ENCODE measurements around the gene PON1. TPM values are rescaled to one million over a fixed set of nuclear protein-coding genes. Genes with fewer than 3 reads are reported as not detected.

The PON1 gene
- total and polyA plus RNA-seq, 4 donors = 0.59 to 1.2 (median 0.84) TPM

DNA sequence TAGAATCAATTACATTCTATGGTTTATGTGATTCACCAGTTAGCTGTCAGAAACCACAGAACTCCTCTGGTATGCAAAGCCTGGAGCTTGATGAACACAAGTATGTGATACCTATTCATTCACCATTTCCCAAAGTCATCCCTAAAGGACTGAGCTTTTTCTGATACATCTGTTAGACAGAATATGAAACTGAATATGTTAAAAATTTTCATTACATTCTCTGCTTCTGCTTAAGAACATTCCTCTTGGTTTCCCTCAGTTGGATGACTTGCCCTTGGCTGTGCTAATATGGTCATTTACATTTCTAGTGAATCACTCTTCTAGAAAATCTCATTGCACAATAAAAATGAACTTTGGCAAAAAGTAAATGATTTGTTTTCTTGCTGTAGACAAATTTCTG is 10.8 kb upstream of the PON1 start:
- Histone ChIP-seq H3K9me3 (ENCODE audit: control insufficient read depth, insufficient read depth, low read length) (peaks cover 2% of the 10 kb centered on the region), H3K27me3 (ENCODE audit: control insufficient read depth, insufficient read depth, low read length) (no peaks in the 10 kb centered on the region), H3K4me1 (ENCODE audit: control insufficient read depth, insufficient read depth, low read length) (no peaks in the 10 kb centered on the region), H3K4me3 (ENCODE audit: low read depth, low read length) (no peak overlapping the region), H3K36me3 (ENCODE audit: control insufficient read depth, insufficient read depth, low read length) (no peaks in the 10 kb centered on the region), H3K27ac (ENCODE audit: low read depth, low read length) (no peak overlapping the region)
- no peak for DNase-seq (ENCODE audit: low read depth in 4 of 6, low spot score in 6 of 6)

DNA sequence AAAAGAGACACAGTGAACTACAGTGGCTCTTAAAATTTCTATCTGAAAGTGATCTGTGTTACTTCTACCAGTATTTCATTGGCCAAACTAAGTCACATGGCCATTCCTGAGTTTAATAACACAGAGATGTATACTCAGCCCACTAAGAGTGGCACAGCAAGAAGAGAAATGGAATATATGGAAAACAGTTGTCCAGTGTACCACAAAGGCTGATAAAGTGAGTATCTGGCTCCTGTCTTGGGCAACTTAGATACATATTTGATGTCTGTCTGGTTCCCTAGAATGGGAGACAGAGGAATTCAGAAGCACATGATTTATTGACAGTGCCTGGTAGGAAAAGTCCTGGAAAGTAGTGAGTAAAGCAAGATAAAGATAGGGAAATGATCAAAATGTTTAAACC is 10.1 kb upstream of the PON1 start:
- no peak for DNase-seq (ENCODE audit: low read depth in 4 of 6, low spot score in 6 of 6)

DNA sequence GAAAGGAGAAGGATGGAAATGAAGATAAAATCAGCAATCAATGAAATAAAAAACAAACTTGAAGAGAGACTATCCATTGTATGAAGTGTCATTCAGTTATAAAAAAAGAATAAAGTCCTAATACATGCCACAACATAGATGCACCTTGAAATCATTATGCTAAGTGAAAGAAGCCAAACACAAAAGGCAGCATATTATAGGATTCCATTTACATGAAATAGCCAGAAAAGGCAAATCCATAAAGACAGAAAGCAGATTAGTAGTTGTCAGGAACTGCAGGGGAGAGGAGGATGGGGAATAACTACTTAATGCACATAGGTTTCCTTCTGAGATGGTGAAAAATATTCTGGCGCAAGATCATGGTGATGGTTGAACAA is 6.6 kb upstream of the PON1 start:
- Histone ChIP-seq H3K27me3 (ENCODE audit: control insufficient read depth, insufficient read depth, low read length) (no peaks in the 10 kb centered on the region), H3K36me3 (ENCODE audit: control insufficient read depth, insufficient read depth, low read length) (no peaks in the 10 kb centered on the region), H3K27ac (ENCODE audit: low read depth, low read length) (no peak overlapping the region), H3K4me1 (ENCODE audit: control insufficient read depth, insufficient read depth, low read length) (no peaks in the 10 kb centered on the region), H3K4me3 (ENCODE audit: low read depth, low read length) (no peak overlapping the region), H3K9me3 (ENCODE audit: control insufficient read depth, insufficient read depth, low read length) (peaks cover 2% of the 10 kb centered on the region)
- no CpG with 5 or more reads among the region's 1 CpG for WGBS (ENCODE audit: insufficient coverage)
- DNase-seq (ENCODE audit: low read depth in 4 of 6, low spot score in 6 of 6) = no peak

More for the DNA sequence above, 10.1 kb upstream of the PON1 start:
- Histone ChIP-seq H3K27ac (ENCODE audit: low read depth, low read length) (no peak overlapping the region), H3K27me3 (ENCODE audit: control insufficient read depth, insufficient read depth, low read length) (no peaks in the 10 kb centered on the region), H3K4me1 (ENCODE audit: control insufficient read depth, insufficient read depth, low read length) (no peaks in the 10 kb centered on the region), H3K36me3 (ENCODE audit: control insufficient read depth, insufficient read depth, low read length) (no peaks in the 10 kb centered on the region), H3K9me3 (ENCODE audit: control insufficient read depth, insufficient read depth, low read length) (peaks cover 2% of the 10 kb centered on the region), H3K4me3 (ENCODE audit: low read depth, low read length) (no peak overlapping the region)

DNA sequence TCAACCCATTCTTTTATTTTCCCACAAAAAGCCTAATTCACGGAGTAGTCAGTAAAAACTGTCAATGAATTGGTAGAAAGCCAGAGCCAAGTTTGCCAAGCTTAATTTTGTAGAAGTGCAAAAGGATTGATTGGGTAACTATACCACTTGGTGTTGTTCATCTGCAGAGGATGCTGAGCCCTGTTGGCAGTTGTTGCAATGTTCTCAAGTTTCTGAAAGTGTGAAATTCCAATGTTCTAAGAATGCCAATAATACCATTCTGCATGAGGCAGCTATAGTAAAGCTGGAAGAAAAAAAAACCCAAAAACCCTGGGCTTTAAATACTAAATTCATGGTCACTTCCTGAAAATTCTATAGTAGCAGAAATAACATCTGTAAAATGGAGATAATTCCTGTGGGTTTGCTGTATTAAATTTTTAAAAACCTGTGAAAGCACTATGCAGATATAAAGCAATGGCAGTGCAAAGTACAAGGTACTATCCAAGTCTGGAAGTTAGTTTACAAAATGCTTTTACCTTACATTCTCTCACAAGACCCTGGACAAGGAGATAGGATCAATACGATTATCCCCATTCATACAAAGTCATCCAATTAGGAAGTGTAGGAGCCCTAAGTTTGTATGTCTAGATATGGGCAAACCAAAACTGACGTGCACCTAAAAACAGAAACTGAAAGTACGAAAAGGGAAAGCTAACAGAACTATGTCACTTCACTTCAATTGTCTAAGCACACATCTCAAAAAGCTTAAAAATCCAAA is 6.0 kb upstream of the PON1 start:
- Histone ChIP-seq H3K27me3 (ENCODE audit: control insufficient read depth, insufficient read depth, low read length) (no peaks in the 10 kb centered on the region), H3K27ac (ENCODE audit: low read depth, low read length) (no peak overlapping the region), H3K36me3 (ENCODE audit: control insufficient read depth, insufficient read depth, low read length) (no peaks in the 10 kb centered on the region), H3K4me1 (ENCODE audit: control insufficient read depth, insufficient read depth, low read length) (no peaks in the 10 kb centered on the region), H3K9me3 (ENCODE audit: control insufficient read depth, insufficient read depth, low read length) (peaks cover 2% of the 10 kb centered on the region), H3K4me3 (ENCODE audit: low read depth, low read length) (no peak overlapping the region)
- peak in 1 of 6 donors; percentile 35 for DNase-seq (ENCODE audit: low read depth in 4 of 6, low spot score in 6 of 6)
- 80% methylated on average over 1 of the region's 4 CpGs for WGBS (ENCODE audit: insufficient coverage)

DNA sequence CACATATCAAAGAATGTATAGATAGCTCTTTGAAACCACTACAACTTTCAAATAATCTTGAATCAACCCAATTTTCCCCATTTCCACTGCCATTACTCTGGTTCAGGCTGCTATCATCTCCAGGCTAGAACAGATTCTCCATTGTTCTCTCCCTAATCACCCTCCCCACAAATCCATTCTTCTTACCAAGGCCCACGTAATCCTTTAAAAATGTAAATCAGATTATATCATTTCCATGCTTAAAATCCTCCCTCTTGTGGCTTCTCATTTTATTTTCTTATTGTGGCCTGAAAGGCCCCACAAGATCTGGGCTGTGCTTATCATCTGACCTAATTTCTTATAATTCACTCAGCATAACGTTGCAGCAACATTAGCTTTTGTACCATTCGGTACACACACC is 3.0 kb upstream of the PON1 start:
- H3K27ac ChIP-seq (ENCODE audit: low read depth, low read length) = no peak overlapping the region
- H3K36me3 ChIP-seq (ENCODE audit: control insufficient read depth, insufficient read depth, low read length) = no peaks in the 10 kb centered on the region
- no peaks in the 10 kb centered on the region for H3K9me3 ChIP-seq (ENCODE audit: control insufficient read depth, insufficient read depth, low read length)
- peaks cover 2% of the 10 kb centered on the region for H3K27me3 ChIP-seq (ENCODE audit: control insufficient read depth, insufficient read depth, low read length)
- H3K4me3 ChIP-seq (ENCODE audit: low read depth, low read length) = no peak overlapping the region
- WGBS (ENCODE audit: insufficient coverage) = 80% methylated on average over 3 of the region's 3 CpGs
- H3K4me1 ChIP-seq (ENCODE audit: control insufficient read depth, insufficient read depth, low read length) = no peaks in the 10 kb centered on the region
- no peak for DNase-seq (ENCODE audit: low read depth in 4 of 6, low spot score in 6 of 6)

DNA sequence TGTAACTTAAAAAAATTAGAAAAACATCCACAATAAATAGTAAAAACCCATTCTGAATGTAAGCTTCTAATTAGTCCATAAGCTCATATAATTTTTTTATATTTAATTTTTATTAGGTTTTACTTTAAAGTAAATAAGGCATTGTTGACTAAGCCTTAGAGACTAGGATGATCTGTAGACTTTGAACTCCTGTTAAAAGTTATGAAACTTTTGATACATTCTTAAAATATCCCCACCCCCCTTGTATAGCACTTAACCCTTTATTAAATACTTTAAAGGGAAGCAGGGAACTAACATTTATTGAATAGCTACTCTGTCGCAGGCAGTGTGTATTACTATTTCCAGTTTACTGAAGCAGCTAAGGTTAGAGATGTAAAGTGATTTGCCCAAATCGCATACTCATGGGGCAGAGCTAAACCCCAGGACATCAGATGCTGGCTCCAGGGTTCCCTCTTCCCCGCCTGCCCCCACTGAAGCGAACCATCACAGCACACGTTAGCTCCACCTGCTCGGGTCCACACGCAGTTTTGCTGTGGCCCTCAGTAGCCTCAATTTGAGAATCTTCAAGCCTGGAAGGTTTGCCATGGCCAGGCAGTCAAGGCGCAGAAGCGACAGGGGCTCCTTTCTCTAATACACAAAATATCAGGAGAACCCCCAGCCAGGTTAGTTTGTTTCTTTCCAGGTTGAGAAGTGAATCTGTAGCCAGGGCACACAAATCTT is 762 bp downstream of the PON1 start:
- no peaks in the 10 kb centered on the region for H3K9me3 ChIP-seq (ENCODE audit: control insufficient read depth, insufficient read depth, low read length)
- peaks cover 2% of the 10 kb centered on the region for H3K27me3 ChIP-seq (ENCODE audit: control insufficient read depth, insufficient read depth, low read length)
- H3K36me3 ChIP-seq (ENCODE audit: control insufficient read depth, insufficient read depth, low read length) = no peaks in the 10 kb centered on the region
- H3K4me1 ChIP-seq (ENCODE audit: control insufficient read depth, insufficient read depth, low read length) = no peaks in the 10 kb centered on the region
- no peak for DNase-seq (ENCODE audit: low read depth in 4 of 6, low spot score in 6 of 6)
- H3K4me3 ChIP-seq (ENCODE audit: low read depth, low read length) = no peak overlapping the region
- WGBS (ENCODE audit: insufficient coverage) = 79% methylated on average over 8 of the region's 9 CpGs
- no peak overlapping the region for H3K27ac ChIP-seq (ENCODE audit: low read depth, low read length)

DNA sequence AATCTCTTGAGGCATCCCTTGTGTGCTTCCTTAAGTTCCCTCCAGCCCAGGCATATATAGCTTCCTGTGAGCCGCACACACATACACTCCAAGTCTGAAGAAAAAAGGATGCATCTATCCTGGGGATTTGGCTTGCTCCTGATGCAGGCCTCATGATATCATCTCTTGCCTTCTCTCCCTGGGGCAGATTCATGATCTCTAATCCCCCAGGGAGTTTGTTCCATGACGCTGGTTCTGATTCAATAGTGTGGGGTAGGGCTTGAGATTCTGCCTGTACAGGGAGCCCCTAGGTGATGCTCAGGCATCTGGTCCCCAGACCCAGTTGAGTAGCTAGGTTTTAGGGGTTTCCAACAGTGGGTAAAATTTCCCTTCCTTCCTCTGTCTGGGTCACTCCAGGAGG is 1.5 kb downstream of the PON1 start:
- H3K27me3 ChIP-seq (ENCODE audit: control insufficient read depth, insufficient read depth, low read length) = peaks cover 2% of the 10 kb centered on the region
- no peak for DNase-seq (ENCODE audit: low read depth in 4 of 6, low spot score in 6 of 6)
- H3K36me3 ChIP-seq (ENCODE audit: control insufficient read depth, insufficient read depth, low read length) = no peaks in the 10 kb centered on the region
- no CpG with 5 or more reads among the region's 2 CpGs for WGBS (ENCODE audit: insufficient coverage)
- H3K9me3 ChIP-seq (ENCODE audit: control insufficient read depth, insufficient read depth, low read length) = no peaks in the 10 kb centered on the region
- H3K4me1 ChIP-seq (ENCODE audit: control insufficient read depth, insufficient read depth, low read length) = no peaks in the 10 kb centered on the region
- H3K27ac ChIP-seq (ENCODE audit: low read depth, low read length) = no peak overlapping the region
- H3K4me3 ChIP-seq (ENCODE audit: low read depth, low read length) = no peak overlapping the region

DNA sequence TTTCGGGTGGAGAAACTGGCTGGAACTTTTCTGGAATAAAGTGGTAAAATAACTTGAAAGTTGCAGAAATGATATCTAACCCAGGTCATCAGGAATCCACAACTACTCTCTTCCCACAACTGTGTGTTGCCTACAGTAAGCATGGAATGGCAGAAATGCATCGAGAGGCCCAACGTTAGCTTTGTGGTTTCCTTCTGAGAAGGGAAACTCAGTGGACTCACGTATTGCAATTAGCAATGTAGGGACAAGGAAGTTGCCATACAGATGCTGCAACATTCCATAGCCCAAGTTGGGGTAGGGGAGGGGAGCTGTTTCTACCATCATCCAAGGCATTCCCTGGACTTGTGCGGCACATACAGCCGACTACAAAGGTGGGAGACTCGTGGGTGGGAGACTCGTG is 1.9 kb downstream of the PON1 start:
- H3K27ac ChIP-seq (ENCODE audit: low read depth, low read length) = no peak overlapping the region
- no peaks in the 10 kb centered on the region for H3K36me3 ChIP-seq (ENCODE audit: control insufficient read depth, insufficient read depth, low read length)
- H3K4me1 ChIP-seq (ENCODE audit: control insufficient read depth, insufficient read depth, low read length) = no peaks in the 10 kb centered on the region
- 90% methylated on average over 7 of the region's 8 CpGs for WGBS (ENCODE audit: insufficient coverage)
- no peaks in the 10 kb centered on the region for H3K9me3 ChIP-seq (ENCODE audit: control insufficient read depth, insufficient read depth, low read length)
- no peak overlapping the region for H3K4me3 ChIP-seq (ENCODE audit: low read depth, low read length)
- DNase-seq (ENCODE audit: low read depth in 4 of 6, low spot score in 6 of 6) = no peak
- H3K27me3 ChIP-seq (ENCODE audit: control insufficient read depth, insufficient read depth, low read length) = peaks cover 2% of the 10 kb centered on the region

DNA sequence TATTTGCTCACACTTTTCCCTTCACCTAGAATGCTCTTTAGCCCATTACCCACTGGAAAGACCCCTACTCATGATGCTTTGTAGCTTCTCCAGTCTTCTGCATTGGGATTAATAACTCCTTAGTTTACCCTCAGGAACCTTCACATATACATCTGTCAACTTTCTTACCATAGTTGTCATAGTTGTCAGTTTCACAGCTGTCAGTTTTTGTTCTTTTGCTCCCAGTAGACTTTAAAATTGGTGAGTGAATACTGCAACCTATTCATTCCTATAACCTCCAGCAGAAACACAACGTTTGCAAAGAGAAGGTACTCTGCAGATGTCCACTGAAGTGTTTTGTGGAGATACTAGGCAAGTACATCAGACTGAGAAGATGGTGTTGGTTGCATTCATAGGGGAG is 2.6 kb downstream of the PON1 start:
- no peak overlapping the region for H3K27ac ChIP-seq (ENCODE audit: low read depth, low read length)
- no peaks in the 10 kb centered on the region for H3K36me3 ChIP-seq (ENCODE audit: control insufficient read depth, insufficient read depth, low read length)
- no peak overlapping the region for H3K4me3 ChIP-seq (ENCODE audit: low read depth, low read length)
- peaks cover 2% of the 10 kb centered on the region for H3K27me3 ChIP-seq (ENCODE audit: control insufficient read depth, insufficient read depth, low read length)
- no peaks in the 10 kb centered on the region for H3K9me3 ChIP-seq (ENCODE audit: control insufficient read depth, insufficient read depth, low read length)
- no peaks in the 10 kb centered on the region for H3K4me1 ChIP-seq (ENCODE audit: control insufficient read depth, insufficient read depth, low read length)
- no CpG with 5 or more reads among the region's 1 CpG for WGBS (ENCODE audit: insufficient coverage)
- no peak for DNase-seq (ENCODE audit: low read depth in 4 of 6, low spot score in 6 of 6)

DNA sequence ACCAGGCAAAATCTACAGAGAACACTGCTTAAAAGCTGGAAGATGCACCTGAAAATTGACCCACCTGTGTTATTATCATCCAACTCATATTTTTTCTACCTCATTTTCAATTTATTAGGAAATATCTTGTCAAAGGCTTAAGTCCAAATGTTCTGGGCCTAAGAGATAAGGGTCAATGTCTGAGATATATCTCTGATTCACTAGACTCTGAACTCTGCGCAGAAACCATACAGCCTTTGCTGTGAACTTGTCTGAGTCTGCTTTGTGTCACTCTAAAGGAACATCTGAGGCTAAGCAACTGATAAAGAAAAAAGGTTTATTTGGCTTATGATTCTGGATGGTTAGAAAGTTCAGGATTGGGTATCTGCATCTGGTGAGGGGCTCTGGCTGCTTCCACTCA is 3.7 kb downstream of the PON1 start:
- H3K27ac ChIP-seq (ENCODE audit: low read depth, low read length) = no peak overlapping the region
- 100% methylated on average over 1 of the region's 1 CpG for WGBS (ENCODE audit: insufficient coverage)

More for the DNA sequence above, 3.7 kb downstream of the PON1 start:
- Histone ChIP-seq H3K9me3 (ENCODE audit: control insufficient read depth, insufficient read depth, low read length) (no peaks in the 10 kb centered on the region), H3K4me1 (ENCODE audit: control insufficient read depth, insufficient read depth, low read length) (no peaks in the 10 kb centered on the region), H3K27me3 (ENCODE audit: control insufficient read depth, insufficient read depth, low read length) (peaks cover 2% of the 10 kb centered on the region), H3K4me3 (ENCODE audit: low read depth, low read length) (no peak overlapping the region), H3K36me3 (ENCODE audit: control insufficient read depth, insufficient read depth, low read length) (no peaks in the 10 kb centered on the region)
- no peak for DNase-seq (ENCODE audit: low read depth in 4 of 6, low spot score in 6 of 6)
